HEK293 (cell line): Measurements from ENCODE around the gene GPR135.

ENCODE experiments used
- CTCF ChIA-PET: fragments of 350-600 bp; formaldehyde crosslinking; extraction: SDS; loops from one replicate; lab custom pipeline; 2021; ENCODE audit warnings: antibody characterized with exemption; lab: Yijun Ruan, JAX
- POLR2A ChIA-PET: fragments of 300-600 bp; formaldehyde crosslinking; extraction: SDS; loops from one replicate; lab custom pipeline; 2020; ENCODE audit warnings: antibody characterized with exemption, inconsistent platforms; lab: Yijun Ruan, JAX
- H3K27ac ChIP-seq: fragments of 200-500 bp; sonication (Bioruptor generic); 2 replicates; pipeline ENCODE4 v1.5.1; 2014; ENCODE audit warnings: low read depth, low read length, control low read depth, inconsistent platforms; ENCODE audit errors: extremely low read depth
- H3K36me3 ChIP-seq, 2 experiments: fragments of 200-500 bp in 1 of 2; sonication (Bioruptor generic) in 1 of 2; 1 replicate in 1 of 2; 2 replicates in 1 of 2; pipeline ENCODE4 v1.5.1; 2014 to 2017; ENCODE audit warnings: inconsistent platforms in 2 of 2, low read length in 2 of 2; ENCODE audit not compliant: control insufficient read depth in 2 of 2, insufficient read depth in 1 of 2
- H3K4me1 ChIP-seq: fragments of 200-500 bp; sonication (Bioruptor generic); 2 replicates; pipeline ENCODE4 v1.5.1; 2014; ENCODE audit warnings: mild to moderate bottlenecking, low read length, inconsistent platforms; ENCODE audit not compliant: control insufficient read depth, insufficient read depth
- H3K4me3 ChIP-seq: 2 replicates; pipeline ENCODE4 v1.5.1; 2011; ENCODE audit warnings: low read depth, mild to moderate bottlenecking, control low read depth, low read length, moderate library complexity
- H3K9me3 ChIP-seq: fragments of 200-500 bp; sonication (Bioruptor generic); 2 replicates; pipeline ENCODE4 v1.5.1; 2014; ENCODE audit warnings: low read depth, low read length, inconsistent platforms; ENCODE audit not compliant: control insufficient read depth, insufficient read depth
- BCL11B ChIP-seq: fragments of 450-650 bp; formaldehyde crosslinking; IDR thresholded peaks from 2 replicates; pipeline ENCODE4 v1.5.1; 2016; ENCODE audit warnings: low read depth, missing biosample characterization, missing genetic modification characterization
- GLI4 ChIP-seq: fragments of 450-650 bp; formaldehyde crosslinking; IDR thresholded peaks from 2 replicates; pipeline ENCODE4 v1.5.1; 2016; ENCODE audit warnings: missing biosample characterization, missing genetic modification characterization
- HOXD13 ChIP-seq: sonication (generic); formaldehyde crosslinking; IDR thresholded peaks from 2 replicates; pipeline ENCODE4 v1.8.0; 2022; ENCODE audit warnings: missing genetic modification reagents, borderline replicate concordance
- KLF17 ChIP-seq: fragments of 450-650 bp; formaldehyde crosslinking; IDR thresholded peaks from 2 replicates; pipeline ENCODE4 v1.5.1; 2016; ENCODE audit warnings: missing biosample characterization, missing genetic modification characterization
- MZF1 ChIP-seq: fragments of 450-650 bp; formaldehyde crosslinking; IDR thresholded peaks from 2 replicates; pipeline ENCODE4 v1.5.1; 2017; ENCODE audit warnings: missing biosample characterization, missing genetic modification characterization, borderline replicate concordance
- OSR2 ChIP-seq: fragments of 450-650 bp; formaldehyde crosslinking; IDR thresholded peaks from 2 replicates; pipeline ENCODE4 v1.5.1; 2016; ENCODE audit warnings: missing biosample characterization, missing genetic modification characterization
- RBAK ChIP-seq: fragments of 450-650 bp; formaldehyde crosslinking; IDR thresholded peaks from 2 replicates; pipeline ENCODE4 v1.5.1; 2016; ENCODE audit warnings: missing biosample characterization, missing genetic modification characterization
- SP3 ChIP-seq: fragments of 450-650 bp; formaldehyde crosslinking; IDR thresholded peaks from 2 replicates; pipeline ENCODE4 v1.5.1; 2016; ENCODE audit warnings: missing biosample characterization, missing genetic modification characterization
- TCF7L2 ChIP-seq: IDR thresholded peaks from 2 replicates; pipeline ENCODE4 v1.6.1; 2011; ENCODE audit warnings: low read depth, mild to moderate bottlenecking, inconsistent platforms, low read length, moderate library complexity, borderline replicate concordance
- YY2 ChIP-seq: fragments of 450-650 bp; formaldehyde crosslinking; IDR thresholded peaks from 2 replicates; pipeline ENCODE4 v1.5.1; 2016; ENCODE audit warnings: missing biosample characterization, missing genetic modification characterization
- ZBTB17 ChIP-seq: fragments of 450-650 bp; formaldehyde crosslinking; IDR thresholded peaks from 2 replicates; pipeline ENCODE4 v1.5.1; 2016; ENCODE audit warnings: missing biosample characterization, missing genetic modification characterization
- ZEB2 ChIP-seq: fragments of 450-650 bp; formaldehyde crosslinking; IDR thresholded peaks from 2 replicates; pipeline ENCODE4 v1.5.1; 2016; ENCODE audit warnings: missing biosample characterization, missing genetic modification characterization
- ZNF140 ChIP-seq: fragments of 450-650 bp; formaldehyde crosslinking; IDR thresholded peaks from 2 replicates; pipeline ENCODE4 v1.5.1; 2016; ENCODE audit warnings: missing biosample characterization, missing genetic modification characterization
- ZNF169 ChIP-seq: fragments of 450-650 bp; formaldehyde crosslinking; IDR thresholded peaks from 2 replicates; pipeline ENCODE4 v1.5.1; 2016; ENCODE audit warnings: missing biosample characterization, missing genetic modification characterization
- ZNF174 ChIP-seq: fragments of 450-650 bp; formaldehyde crosslinking; IDR thresholded peaks from 2 replicates; pipeline ENCODE4 v1.5.0; 2017; ENCODE audit warnings: missing biosample characterization, mild to moderate bottlenecking, missing genetic modification characterization
- ZNF2 ChIP-seq: fragments of 450-650 bp; formaldehyde crosslinking; IDR thresholded peaks from 2 replicates; pipeline ENCODE4 v1.5.1; 2016; ENCODE audit warnings: missing biosample characterization, missing genetic modification characterization
- ZNF248 ChIP-seq: fragments of 450-650 bp; formaldehyde crosslinking; IDR thresholded peaks from 2 replicates; pipeline ENCODE4 v1.5.1; 2017; ENCODE audit warnings: missing biosample characterization, missing genetic modification characterization
- ZNF292 ChIP-seq: fragments of 450-650 bp; formaldehyde crosslinking; IDR thresholded peaks from 2 replicates; pipeline ENCODE4 v1.5.1; 2016; ENCODE audit warnings: low read depth, missing biosample characterization, missing genetic modification characterization, borderline replicate concordance
- ZNF324 ChIP-seq: fragments of 450-650 bp; formaldehyde crosslinking; IDR thresholded peaks from 2 replicates; pipeline ENCODE4 v1.5.1; 2016; ENCODE audit warnings: missing biosample characterization, missing genetic modification characterization
- ZNF423 ChIP-seq: fragments of 450-650 bp; formaldehyde crosslinking; IDR thresholded peaks from 2 replicates; pipeline ENCODE4 v1.5.1; 2016; ENCODE audit warnings: missing biosample characterization, missing genetic modification characterization
- ZNF513 ChIP-seq: fragments of 450-650 bp; IDR thresholded peaks from 2 replicates; pipeline ENCODE4 v1.5.1; 2018; ENCODE audit warnings: missing biosample characterization, missing genetic modification characterization
- ZNF529 ChIP-seq: fragments of 450-650 bp; formaldehyde crosslinking; IDR thresholded peaks from 2 replicates; pipeline ENCODE4 v1.5.1; 2017; ENCODE audit warnings: missing genetic modification characterization, missing biosample characterization; ENCODE audit not compliant: insufficient replicate concordance
- ZNF555 ChIP-seq: fragments of 450-650 bp; formaldehyde crosslinking; conservative IDR thresholded peaks from 2 replicates; pipeline ENCODE4 v1.5.1; 2017; ENCODE audit warnings: missing biosample characterization, mild to moderate bottlenecking, missing genetic modification characterization, inconsistent platforms
- ZNF558 ChIP-seq: fragments of 450-650 bp; formaldehyde crosslinking; IDR thresholded peaks from 2 replicates; pipeline ENCODE4 v1.5.1; 2016; ENCODE audit warnings: missing biosample characterization, missing genetic modification characterization
- ZNF621 ChIP-seq: fragments of 450-650 bp; formaldehyde crosslinking; IDR thresholded peaks from 2 replicates; pipeline ENCODE4 v1.5.1; 2017; ENCODE audit warnings: missing biosample characterization, missing genetic modification characterization
- ZNF626 ChIP-seq: fragments of 450-650 bp; sonication (Bioruptor Pico); formaldehyde crosslinking; IDR thresholded peaks from 2 replicates; pipeline ENCODE4 v1.5.1; 2018; ENCODE audit warnings: missing biosample characterization, missing genetic modification characterization, inconsistent platforms
- ZNF664 ChIP-seq: fragments of 450-650 bp; formaldehyde crosslinking; IDR thresholded peaks from 2 replicates; pipeline ENCODE4 v1.5.1; 2016; ENCODE audit warnings: missing biosample characterization, missing genetic modification characterization
- ZNF704 ChIP-seq: fragments of 450-650 bp; formaldehyde crosslinking; IDR thresholded peaks from 2 replicates; pipeline ENCODE4 v1.5.1; 2016; ENCODE audit warnings: missing biosample characterization, missing genetic modification characterization
- ZNF747 ChIP-seq: fragments of 450-650 bp; formaldehyde crosslinking; IDR thresholded peaks from 2 replicates; pipeline ENCODE4 v1.5.1; 2016; ENCODE audit warnings: missing biosample characterization, missing genetic modification characterization
- ZNF830 ChIP-seq: fragments of 450-650 bp; IDR thresholded peaks from 2 replicates; pipeline ENCODE4 v1.5.0; 2018; ENCODE audit warnings: missing biosample characterization, missing genetic modification characterization, low read depth, mild to moderate bottlenecking, moderate library complexity
- TF ChIP-seq, protein P1 (sequence below): fragments of 450-650 bp; formaldehyde crosslinking; IDR thresholded peaks from 2 replicates; pipeline ENCODE4 v1.5.1; 2016; ENCODE audit warnings: missing biosample characterization, missing genetic modification characterization

GPR135 gene

DNA sequence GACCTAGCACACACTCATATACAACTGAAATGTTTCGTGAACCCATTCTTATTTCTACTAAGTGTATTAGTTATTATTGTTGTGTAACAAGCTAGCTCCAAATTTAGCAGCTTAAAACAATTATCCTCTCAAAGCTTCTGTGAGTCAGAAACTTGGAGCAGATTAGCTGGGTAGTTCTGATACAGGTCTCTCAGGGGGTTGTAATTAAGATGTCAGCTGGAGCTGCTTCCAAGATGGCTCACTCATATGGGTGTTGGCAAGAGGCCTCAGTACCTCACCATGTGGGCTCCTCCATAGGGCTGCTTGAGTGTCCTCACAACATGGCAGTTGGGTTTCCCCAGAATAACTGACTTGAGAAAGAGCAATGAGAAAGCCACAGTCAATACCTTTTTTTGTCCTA is 9.8 kb downstream of the GPR135 start:
- no peak overlapping the region for H3K4me3 ChIP-seq
- no peaks in the 10 kb centered on the region for H3K9me3 ChIP-seq
- TF ChIP-seq ZNF324 (tag by site-specific recombination) (no peak), ZNF664 (tag by site-specific recombination) (no peak), ZNF423 (tag by site-specific recombination) (no peak), MZF1 (tag by site-specific recombination) (no peak), YY2 (tag by site-specific recombination) (no peak), ZNF555 (tag by site-specific recombination) (no peak), ZNF830 (tag by site-specific recombination) (no peak), ZNF140 (no peak), ZNF2 (no peak), ZNF174 (tag by site-specific recombination) (no peak), ZNF513 (tag by site-specific recombination) (no peak), ZNF529 (no peak), ZNF169 (tag by site-specific recombination) (no peak), OSR2 (no peak), ZNF626 (no peak), TCF7L2 (no peak), ZNF621 (tag by site-specific recombination) (no peak), ZNF248 (tag by site-specific recombination) (no peak), BCL11B (tag by site-specific recombination) (no peak)
- TF ChIP-seq, protein P1, sequence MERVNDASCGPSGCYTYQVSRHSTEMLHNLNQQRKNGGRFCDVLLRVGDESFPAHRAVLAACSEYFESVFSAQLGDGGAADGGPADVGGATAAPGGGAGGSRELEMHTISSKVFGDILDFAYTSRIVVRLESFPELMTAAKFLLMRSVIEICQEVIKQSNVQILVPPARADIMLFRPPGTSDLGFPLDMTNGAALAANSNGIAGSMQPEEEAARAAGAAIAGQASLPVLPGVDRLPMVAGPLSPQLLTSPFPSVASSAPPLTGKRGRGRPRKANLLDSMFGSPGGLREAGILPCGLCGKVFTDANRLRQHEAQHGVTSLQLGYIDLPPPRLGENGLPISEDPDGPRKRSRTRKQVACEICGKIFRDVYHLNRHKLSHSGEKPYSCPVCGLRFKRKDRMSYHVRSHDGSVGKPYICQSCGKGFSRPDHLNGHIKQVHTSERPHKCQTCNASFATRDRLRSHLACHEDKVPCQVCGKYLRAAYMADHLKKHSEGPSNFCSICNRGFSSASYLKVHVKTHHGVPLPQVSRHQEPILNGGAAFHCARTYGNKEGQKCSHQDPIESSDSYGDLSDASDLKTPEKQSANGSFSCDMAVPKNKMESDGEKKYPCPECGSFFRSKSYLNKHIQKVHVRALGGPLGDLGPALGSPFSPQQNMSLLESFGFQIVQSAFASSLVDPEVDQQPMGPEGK (tag by site-specific recombination): no peak
- no peak overlapping the region for H3K27ac ChIP-seq
- ChIA-PET POLR2A (no interaction called here), CTCF (no interaction called here)
- peaks cover 17 to 61% of the 10 kb centered on the region in 2 experiments for H3K36me3 ChIP-seq
- no peaks in the 10 kb centered on the region for H3K4me1 ChIP-seq

DNA sequence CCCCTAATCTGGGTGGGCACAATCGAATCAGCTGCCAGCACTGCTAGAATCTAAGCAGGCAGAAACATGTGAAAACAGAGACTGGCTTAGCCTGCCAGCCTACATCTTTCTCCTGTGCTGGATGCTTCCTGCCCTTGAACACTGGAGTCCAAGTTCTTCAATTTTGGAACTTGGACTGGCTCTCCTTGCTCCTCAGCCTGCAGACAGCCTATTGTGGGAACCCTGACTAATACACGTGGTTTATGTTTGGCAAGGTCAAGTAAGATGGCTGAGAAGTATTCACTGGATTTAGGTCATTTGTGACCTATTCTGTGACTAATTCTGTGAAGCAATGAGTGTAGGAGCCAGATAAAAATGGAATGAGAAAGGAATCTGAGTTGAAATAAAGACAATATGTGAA is 11.0 kb downstream of the GPR135 start:
- TF ChIP-seq ZNF704 (tag by site-specific recombination) (no peak), ZEB2 (tag by site-specific recombination) (no peak), RBAK (tag by site-specific recombination) (no peak), SP3 (tag by site-specific recombination) (no peak), HOXD13 (CRISPR knock-in tag) (no peak), ZNF747 (tag by site-specific recombination) (no peak), TCF7L2 (no peak), ZNF558 (no peak), ZNF621 (tag by site-specific recombination) (no peak), KLF17 (tag by site-specific recombination) (no peak), GLI4 (tag by site-specific recombination) (no peak), ZBTB17 (tag by site-specific recombination) (no peak), ZNF292 (tag by site-specific recombination) (no peak)
- Histone ChIP-seq H3K9me3 (no peaks in the 10 kb centered on the region), H3K4me3 (no peak overlapping the region), H3K36me3 (peaks cover 16 to 49% of the 10 kb centered on the region in 2 experiments), H3K4me1 (no peaks in the 10 kb centered on the region), H3K27ac (no peak overlapping the region)
- POLR2A ChIA-PET: no interaction called here
- CTCF ChIA-PET: no interaction called here
